Measurements from ENCODE around the gene DNTT.

The DNTT gene

DNA sequence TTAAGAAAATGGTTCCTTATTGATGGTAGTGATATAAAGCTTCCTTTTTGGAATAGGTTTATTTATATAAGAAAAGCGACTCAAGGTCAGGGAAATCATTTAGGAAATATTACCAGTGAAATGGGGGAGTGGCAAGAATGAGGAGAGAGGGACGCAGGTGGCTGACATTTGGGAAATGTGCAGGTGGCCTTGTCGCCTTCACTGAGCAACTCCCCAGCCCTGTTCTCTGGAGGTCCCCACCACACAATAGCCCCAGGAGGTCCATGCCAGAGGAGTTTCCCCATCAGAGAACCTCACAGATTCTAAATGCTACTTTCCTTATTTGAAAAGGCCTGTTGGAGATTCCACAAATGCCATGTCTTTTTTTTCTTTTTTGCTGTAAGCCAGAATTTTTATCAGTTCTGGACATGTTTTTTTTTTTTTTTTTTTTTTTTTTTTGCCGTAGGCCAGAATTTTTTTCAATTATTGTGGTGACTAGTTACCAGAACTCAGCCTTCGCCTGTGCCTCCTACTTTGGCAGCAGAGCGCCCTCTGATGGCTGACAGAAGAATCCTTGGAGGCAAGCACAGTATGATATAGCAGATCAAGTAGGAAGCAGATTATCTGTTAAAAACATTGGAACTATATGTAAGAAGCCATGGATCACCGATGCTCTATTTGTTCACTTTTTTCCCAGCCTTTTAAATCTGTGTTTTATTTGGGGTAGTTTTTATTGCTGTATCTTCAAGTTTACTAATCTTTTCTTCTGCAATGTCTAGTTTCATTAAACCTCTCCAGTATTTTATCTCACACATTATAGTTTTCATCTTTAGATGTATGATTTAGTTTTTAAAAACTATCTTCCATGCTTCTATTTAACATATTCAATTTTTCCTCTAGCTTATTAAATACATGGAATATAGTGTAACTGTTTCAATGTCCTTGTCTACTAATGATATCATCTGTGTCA is 36.0 kb downstream of the DNTT start:
- Histone ChIP-seq H3K9ac (ENCODE audit: insufficient read length) (no peak overlapping the region), H3K4me3 (no peak overlapping the region), H3K9me3 (ENCODE audit: low read depth, low read length) (no peaks in the 10 kb centered on the region), H3K27ac (no peak overlapping the region), H3K36me3 (ENCODE audit: insufficient read depth, low read length) (no peaks in the 10 kb centered on the region)
- TF ChIP-seq POLR2AphosphoS5 (IDR thresholded peaks at IDR 0.05; ENCODE audit: borderline replicate concordance, low read depth, low read length) (no peak), FOXP2 (optimal IDR thresholded peaks at IDR 0.05; ENCODE audit: control extremely low read depth, extremely low read length, insufficient read depth) (no peak)
- DNase-seq (ENCODE audit: low read depth, low spot score) = peak; percentile 20

DNA sequence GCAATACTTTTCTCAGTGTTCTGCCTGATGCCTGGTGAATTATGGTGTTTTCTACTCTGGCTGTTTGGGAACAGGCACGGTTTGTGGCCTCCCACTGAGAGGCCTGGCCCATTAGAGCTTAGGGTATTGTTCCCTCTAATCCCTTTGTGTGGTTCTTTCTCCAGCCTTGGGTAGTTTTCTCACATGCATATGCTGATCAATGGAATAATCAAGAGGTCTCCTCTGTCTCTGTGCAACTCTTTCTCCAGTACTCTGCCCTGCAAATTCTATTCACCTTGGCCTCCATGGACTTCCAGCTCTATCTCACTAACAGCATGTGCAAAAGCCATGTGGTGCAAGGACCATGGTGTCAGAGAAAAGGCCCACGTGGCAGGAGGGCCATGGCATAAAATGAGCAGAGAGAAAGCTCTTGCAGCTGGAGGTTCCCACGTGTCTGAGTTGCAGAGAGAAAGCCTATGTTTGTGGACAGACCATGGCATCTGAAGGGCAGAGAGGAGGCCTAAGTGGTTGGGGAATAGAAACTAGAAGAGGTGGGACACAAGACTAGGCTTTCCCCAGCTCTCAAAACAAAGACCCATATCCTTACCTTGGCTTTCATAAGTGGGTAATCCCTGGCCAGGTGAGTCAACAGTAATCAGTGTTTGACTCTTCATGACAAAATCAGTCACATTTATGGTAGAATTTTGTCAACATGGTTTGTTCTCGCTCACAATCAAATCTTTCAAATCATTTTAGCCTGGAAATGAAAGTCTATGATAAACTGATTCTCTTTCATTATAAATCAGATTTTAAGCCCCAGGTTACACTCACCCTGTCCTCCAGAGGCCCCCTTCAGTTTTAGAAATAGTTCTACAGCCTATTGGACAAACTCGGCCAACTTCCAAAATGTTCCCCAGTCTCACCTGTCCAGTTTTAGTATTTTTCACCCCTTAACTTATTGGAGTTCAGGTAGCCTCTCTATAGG is 37.3 kb downstream of the DNTT start:
- Histone ChIP-seq H3K9me3 (ENCODE audit: low read depth, low read length) (no peaks in the 10 kb centered on the region), H3K9ac (ENCODE audit: insufficient read length) (no peak overlapping the region), H3K36me3 (ENCODE audit: insufficient read depth, low read length) (no peaks in the 10 kb centered on the region), H3K27ac (no peak overlapping the region), H3K4me3 (no peak overlapping the region)
- no peak for DNase-seq (ENCODE audit: low read depth, low spot score)
- no peak for TF ChIP-seq FOXP2 (optimal IDR thresholded peaks at IDR 0.05; ENCODE audit: control extremely low read depth, extremely low read length, insufficient read depth)
- TF ChIP-seq POLR2AphosphoS5 (IDR thresholded peaks at IDR 0.05; ENCODE audit: borderline replicate concordance, low read depth, low read length) = no peak
- TF ChIP-seq EZH2 (IDR thresholded peaks at IDR 0.05) = no peak

DNA sequence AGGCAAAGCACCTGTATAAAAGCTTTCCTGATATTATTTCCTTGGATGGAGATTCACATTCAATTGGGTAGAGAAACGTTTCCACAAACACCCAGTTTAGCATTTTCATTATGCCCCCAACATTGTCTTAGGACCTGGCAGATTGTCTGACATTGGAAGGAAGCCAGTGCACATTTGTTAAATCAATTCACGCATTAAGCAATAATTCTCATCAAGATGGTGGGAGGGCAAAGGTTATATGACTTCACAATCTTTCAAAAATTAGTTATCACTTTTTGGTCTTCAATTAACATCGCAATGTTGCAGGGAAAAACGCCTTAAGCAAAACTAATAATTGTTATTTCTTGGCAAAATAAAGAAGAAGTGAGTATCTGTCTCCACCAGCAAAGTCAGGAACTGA is 38.2 kb downstream of the DNTT start:
- DNase-seq (ENCODE audit: low read depth, low spot score) = no peak
- no peak overlapping the region for H3K27ac ChIP-seq
- H3K9me3 ChIP-seq (ENCODE audit: low read depth, low read length) = no peaks in the 10 kb centered on the region
- TF ChIP-seq EZH2 (IDR thresholded peaks at IDR 0.05) (no peak), FOXP2 (optimal IDR thresholded peaks at IDR 0.05; ENCODE audit: control extremely low read depth, extremely low read length, insufficient read depth) (no peak), POLR2AphosphoS5 (IDR thresholded peaks at IDR 0.05; ENCODE audit: borderline replicate concordance, low read depth, low read length) (no peak)
- no peak overlapping the region for H3K4me3 ChIP-seq
- H3K36me3 ChIP-seq (ENCODE audit: insufficient read depth, low read length) = no peaks in the 10 kb centered on the region
- no peak overlapping the region for H3K9ac ChIP-seq (ENCODE audit: insufficient read length)

DNA sequence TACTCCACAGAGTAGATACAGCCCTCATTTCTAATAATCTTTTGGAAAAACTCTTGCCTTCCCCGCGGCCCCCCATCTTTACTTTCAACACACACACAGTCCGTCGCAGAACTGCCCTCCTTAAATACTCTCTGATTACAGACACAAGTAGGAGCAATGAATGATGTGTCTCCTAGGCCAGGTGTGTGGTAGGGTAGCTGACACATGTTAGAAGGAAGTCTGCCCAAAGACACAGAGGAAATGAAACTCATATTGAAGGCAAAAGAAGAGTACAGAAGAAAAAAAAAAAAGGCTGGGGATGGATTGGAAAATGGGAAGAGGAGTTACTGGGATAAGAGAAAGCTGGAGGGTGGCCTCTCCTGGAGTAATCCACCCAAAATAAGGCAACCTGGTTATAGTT is 39.9 kb downstream of the DNTT start:
- H3K9me3 ChIP-seq (ENCODE audit: low read depth, low read length) = no peaks in the 10 kb centered on the region
- no peak for DNase-seq (ENCODE audit: low read depth, low spot score)
- H3K4me3 ChIP-seq = no peak overlapping the region
- H3K27ac ChIP-seq = no peak overlapping the region
- no peaks in the 10 kb centered on the region for H3K36me3 ChIP-seq (ENCODE audit: insufficient read depth, low read length)
- no peak for TF ChIP-seq EZH2 (IDR thresholded peaks at IDR 0.05)
- no peak for TF ChIP-seq FOXP2 (optimal IDR thresholded peaks at IDR 0.05; ENCODE audit: control extremely low read depth, extremely low read length, insufficient read depth)
- no peak for TF ChIP-seq POLR2AphosphoS5 (IDR thresholded peaks at IDR 0.05; ENCODE audit: borderline replicate concordance, low read depth, low read length)
- H3K9ac ChIP-seq (ENCODE audit: insufficient read length) = no peak overlapping the region

DNA sequence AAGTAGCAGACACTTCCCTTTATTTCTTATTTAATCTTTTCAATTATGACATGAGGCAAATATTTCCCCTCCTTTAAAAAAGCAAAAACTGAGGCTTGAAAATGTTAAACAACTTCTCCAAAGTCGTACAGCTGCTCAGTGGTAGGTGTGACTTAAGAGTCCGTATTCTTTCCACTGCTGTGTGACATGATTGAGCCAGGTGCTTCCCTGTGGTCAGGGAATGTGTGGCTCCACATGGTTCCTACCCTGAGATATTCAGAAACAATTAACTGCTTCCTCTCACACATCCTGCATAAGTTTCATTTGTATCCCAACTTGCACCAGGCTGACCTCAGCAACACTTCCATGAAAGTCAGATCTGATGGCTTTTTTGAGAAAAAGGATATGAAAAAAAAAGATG is 41.0 kb downstream of the DNTT start:
- Histone ChIP-seq H3K4me3 (no peak overlapping the region), H3K27ac (no peak overlapping the region), H3K9ac (ENCODE audit: insufficient read length) (no peak overlapping the region), H3K9me3 (ENCODE audit: low read depth, low read length) (no peaks in the 10 kb centered on the region), H3K36me3 (ENCODE audit: insufficient read depth, low read length) (no peaks in the 10 kb centered on the region)
- DNase-seq (ENCODE audit: low read depth, low spot score) = no peak
- TF ChIP-seq POLR2AphosphoS5 (IDR thresholded peaks at IDR 0.05; ENCODE audit: borderline replicate concordance, low read depth, low read length) (no peak), FOXP2 (optimal IDR thresholded peaks at IDR 0.05; ENCODE audit: control extremely low read depth, extremely low read length, insufficient read depth) (no peak), EZH2 (IDR thresholded peaks at IDR 0.05) (no peak)

DNA sequence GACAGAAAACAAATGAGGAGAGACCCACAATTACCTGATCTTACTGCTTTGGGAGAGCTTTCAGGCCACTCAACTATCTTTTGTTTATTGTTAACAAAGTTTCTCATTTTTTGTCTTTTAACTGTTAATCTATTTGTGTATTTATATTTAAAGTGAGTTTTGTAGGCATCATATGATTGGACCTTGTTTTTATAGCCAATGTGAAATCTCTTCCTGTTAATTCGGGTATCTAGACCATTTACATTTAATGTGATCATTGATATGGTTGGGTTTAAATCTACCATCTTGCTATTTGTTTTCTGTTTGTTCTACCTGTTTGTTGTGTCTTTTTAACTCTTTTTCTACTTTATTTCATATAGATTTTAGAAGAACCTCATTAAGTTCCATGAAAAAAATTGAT is 42.1 kb downstream of the DNTT start:
- no peaks in the 10 kb centered on the region for H3K36me3 ChIP-seq (ENCODE audit: insufficient read depth, low read length)
- H3K27ac ChIP-seq = no peak overlapping the region
- TF ChIP-seq POLR2AphosphoS5 (IDR thresholded peaks at IDR 0.05; ENCODE audit: borderline replicate concordance, low read depth, low read length) (no peak), FOXP2 (optimal IDR thresholded peaks at IDR 0.05; ENCODE audit: control extremely low read depth, extremely low read length, insufficient read depth) (no peak), EZH2 (IDR thresholded peaks at IDR 0.05) (no peak)
- no peak overlapping the region for H3K4me3 ChIP-seq
- no peak for DNase-seq (ENCODE audit: low read depth, low spot score)
- no peaks in the 10 kb centered on the region for H3K9me3 ChIP-seq (ENCODE audit: low read depth, low read length)
- H3K9ac ChIP-seq (ENCODE audit: insufficient read length) = no peak overlapping the region

DNA sequence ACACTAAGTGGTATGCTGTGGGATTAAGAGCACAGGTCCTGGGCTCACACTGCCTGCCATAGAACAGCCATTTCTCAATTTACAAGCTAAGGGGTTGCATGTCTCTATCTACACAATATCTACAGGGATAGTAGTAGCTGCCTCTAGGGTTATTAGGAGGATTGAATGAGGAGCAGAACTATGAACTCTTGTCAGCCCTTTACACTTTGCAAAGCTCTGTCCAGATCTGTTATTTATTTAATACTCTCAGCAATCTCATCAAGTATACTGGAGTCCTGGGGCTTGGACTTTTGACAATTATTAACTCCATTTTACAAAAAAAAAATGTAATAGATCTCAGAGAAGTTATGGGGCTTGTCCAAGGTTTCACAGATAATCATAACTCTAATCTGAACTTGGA is 47.8 kb downstream of the DNTT start:
- TF ChIP-seq EZH2 (IDR thresholded peaks at IDR 0.05) (no peak), FOXP2 (optimal IDR thresholded peaks at IDR 0.05; ENCODE audit: control extremely low read depth, extremely low read length, insufficient read depth) (no peak), POLR2AphosphoS5 (IDR thresholded peaks at IDR 0.05; ENCODE audit: borderline replicate concordance, low read depth, low read length) (no peak)
- H3K9ac ChIP-seq (ENCODE audit: insufficient read length) = no peak overlapping the region
- no peak for DNase-seq (ENCODE audit: low read depth, low spot score)
- H3K36me3 ChIP-seq (ENCODE audit: insufficient read depth, low read length) = no peaks in the 10 kb centered on the region
- no peaks in the 10 kb centered on the region for H3K9me3 ChIP-seq (ENCODE audit: low read depth, low read length)
- H3K27ac ChIP-seq = no peak overlapping the region
- H3K4me3 ChIP-seq = no peak overlapping the region

DNA sequence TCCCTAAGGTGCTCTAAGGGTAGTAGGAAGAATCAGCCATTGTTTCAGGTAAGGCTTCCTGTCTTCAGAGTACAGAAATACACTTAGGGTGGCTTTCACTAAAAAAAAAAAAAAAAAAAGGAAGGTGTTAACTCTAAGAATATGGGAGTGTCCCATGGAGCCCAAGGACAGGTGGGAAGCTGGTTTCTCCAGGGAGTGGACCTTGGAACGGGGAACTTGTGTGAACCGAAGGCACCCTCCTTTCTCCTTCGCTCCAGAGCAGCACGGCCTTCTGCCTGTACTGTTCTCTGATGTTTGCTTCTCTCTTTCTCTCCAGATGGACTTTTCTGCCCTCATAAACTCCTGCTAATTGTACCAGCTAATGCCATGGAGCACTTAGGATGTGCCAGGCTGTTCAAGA is 48.3 kb downstream of the DNTT start:
- no peak overlapping the region for H3K4me3 ChIP-seq
- TF ChIP-seq FOXP2 (optimal IDR thresholded peaks at IDR 0.05; ENCODE audit: control extremely low read depth, extremely low read length, insufficient read depth) (no peak), EZH2 (IDR thresholded peaks at IDR 0.05) (no peak), POLR2AphosphoS5 (IDR thresholded peaks at IDR 0.05; ENCODE audit: borderline replicate concordance, low read depth, low read length) (no peak)
- H3K9ac ChIP-seq (ENCODE audit: insufficient read length) = no peak overlapping the region
- no peaks in the 10 kb centered on the region for H3K9me3 ChIP-seq (ENCODE audit: low read depth, low read length)
- no peak for DNase-seq (ENCODE audit: low read depth, low spot score)
- H3K36me3 ChIP-seq (ENCODE audit: insufficient read depth, low read length) = no peaks in the 10 kb centered on the region
- no peak overlapping the region for H3K27ac ChIP-seq

All from SK-N-MC (cell line).